PC-3 (cell line): Measurements from ENCODE around the gene BDNF. TPM values are rescaled to one million over a fixed set of nuclear protein-coding genes. Genes with fewer than 3 reads are reported as not detected.

Experiments used
- ATAC-seq: fragments of 200-7000 bp; cut with Tn5 transposase; 2 replicates; pipeline ENCODE4 v1.9.1; 2020; ENCODE audit warnings: mild to moderate bottlenecking, moderate library complexity
- BruUV-seq: library from RNA; stranded (reverse); fragments of 400-500 nt; replicated peaks from 2 replicates; lab custom pipeline; 2021; lab: Mats Ljungman, UMichigan
- CTCF ChIA-PET: fragments of 300-600 bp; sonication (Branson Sonifier 250); formaldehyde crosslinking; loops from one replicate; lab custom pipeline; 2022; ENCODE audit warnings: antibody characterized with exemption; lab: Charles Lee
- POLR2A ChIA-PET: fragments of 300-600 bp; sonication (Branson Sonifier 250); formaldehyde crosslinking; loops from one replicate; lab custom pipeline; 2022; ENCODE audit warnings: antibody characterized with exemption; ENCODE audit not compliant: unreplicated experiment; lab: Charles Lee
- DNase-seq: peaks from one replicate; pipeline ENCODE4 v3.0.0-alpha.2; 2015
- H2AFZ ChIP-seq: fragments of 300-600 bp; sonication (generic); 2 replicates; pipeline ENCODE4 v1.6.0; 2016; ENCODE audit warnings: antibody characterized with exemption, low read length
- H3F3A ChIP-seq: fragments of 300-600 bp; sonication (generic); one replicate; pipeline ENCODE4 v1.6.0; 2017; ENCODE audit warnings: antibody characterized with exemption, low read length, control low read depth, mild to moderate bottlenecking; ENCODE audit not compliant: unreplicated experiment
- H3K27ac ChIP-seq: fragments of 300-600 bp; sonication (generic); 2 replicates; pipeline ENCODE4 v1.5.1; 2016; ENCODE audit warnings: mild to moderate bottlenecking, low read length
- H3K27me3 ChIP-seq: fragments of 300-600 bp; sonication (generic); 2 replicates; pipeline ENCODE4 v1.6.1; 2016; ENCODE audit warnings: low read length, mixed read lengths
- H3K36me3 ChIP-seq: fragments of 300-600 bp; sonication (generic); 2 replicates; pipeline ENCODE4 v1.6.1; 2016; ENCODE audit warnings: low read depth, mixed run types, low read length, mixed read lengths
- H3K4me1 ChIP-seq: fragments of 300-600 bp; sonication (generic); 2 replicates; pipeline ENCODE4 v1.5.1; 2016; ENCODE audit warnings: low read length; ENCODE audit not compliant: insufficient read depth
- H3K4me2 ChIP-seq: fragments of 300-600 bp; sonication (generic); 2 replicates; pipeline ENCODE4 v1.6.0; 2016; ENCODE audit warnings: low read length
- H3K4me3 ChIP-seq: fragments of 300-600 bp; sonication (generic); 2 replicates; pipeline ENCODE4 v1.5.1; 2016; ENCODE audit warnings: mild to moderate bottlenecking, low read length, mixed read lengths
- H3K79me2 ChIP-seq: fragments of 300-600 bp; sonication (generic); 2 replicates; pipeline ENCODE4 v1.6.1; 2017; ENCODE audit warnings: low read length, mixed read lengths
- H3K9ac ChIP-seq: fragments of 300-600 bp; sonication (generic); 2 replicates; pipeline ENCODE4 v1.6.0; 2016; ENCODE audit warnings: mild to moderate bottlenecking, low read length
- H3K9me2 ChIP-seq: fragments of 300-600 bp; sonication (generic); replicated peaks from 2 replicates; pipeline ENCODE4 v1.6.1; 2016; ENCODE audit warnings: mixed run types, low read length, mixed read lengths
- H3K9me3 ChIP-seq: fragments of 300-600 bp; sonication (generic); 2 replicates; pipeline ENCODE4 v1.6.1; 2016; ENCODE audit warnings: low read length, mixed read lengths
- H4K20me1 ChIP-seq: fragments of 300-600 bp; sonication (generic); 2 replicates; pipeline ENCODE4 v1.6.1; 2016; ENCODE audit warnings: low read length, mixed read lengths
- EZH2 ChIP-seq: fragments of 300-600 bp; sonication (generic); IDR thresholded peaks from one replicate; pipeline ENCODE4 v1.6.1; 2017; ENCODE audit warnings: antibody characterized with exemption, mild to moderate bottlenecking, low read length; ENCODE audit not compliant: unreplicated experiment
- EZH2phosphoT487 ChIP-seq: fragments of 300-600 bp; sonication (generic); IDR thresholded peaks from 2 replicates; pipeline ENCODE4 v1.6.1; 2018; ENCODE audit warnings: mild to moderate bottlenecking, antibody characterized with exemption, low read length, borderline replicate concordance
- intact Hi-C: fragments of 100-400 bp; cut with micrococcal nuclease; formaldehyde crosslinking; loops from 2 replicates; pipeline ENCODE4 v1.9.0; 2023
- total RNA-seq: library from RNA; depleted of rRNA; stranded (reverse); fragments of >200 nt; gene quantifications from 2 replicates; pipeline ENCODE4 v1.2.3, GENCODE V29; 2014
- TF ChIP-seq, protein P1 (sequence below): fragments of 300-600 bp; sonication (generic); conservative IDR thresholded peaks from 2 replicates; pipeline ENCODE4 v1.5.1; 2017; ENCODE audit warnings: antibody characterized with exemption, low read depth, mild to moderate bottlenecking, low read length

Gene BDNF
- total RNA-seq, 1 experiment from 2014 or later = 3.8 TPM

DNA sequence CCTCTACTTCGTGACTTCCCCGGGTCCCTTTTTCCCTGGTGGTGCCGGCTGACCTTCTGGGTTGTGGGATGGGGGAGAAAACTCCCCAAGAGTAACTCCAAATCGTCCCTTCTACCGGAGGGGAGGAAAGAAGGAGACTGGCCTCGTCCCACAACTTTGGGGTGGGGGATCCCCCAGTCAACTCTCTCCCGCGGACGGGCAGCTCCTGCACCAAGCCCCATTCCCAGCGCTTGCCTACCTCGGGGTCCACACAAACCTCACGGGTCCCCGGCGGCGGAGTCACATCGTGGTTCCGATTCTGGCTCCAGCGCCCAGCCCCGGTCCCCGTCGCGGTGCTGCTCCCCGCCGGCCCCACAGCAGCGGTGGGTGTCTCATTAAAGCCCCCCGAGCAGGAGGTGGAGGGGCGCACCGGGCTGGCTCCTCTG is 317 bp downstream of the BDNF start:
- no peaks in the 10 kb centered on the region for H3K27me3 ChIP-seq
- no peak overlapping the region for H3K27ac ChIP-seq
- CTCF ChIA-PET = interaction anchor here (0.8 to 2.8 kb wide), 5 partner anchors 17 to 1629 kb away, joined by 3 to 22 read pairs (median 7); no protein-coding TSS in a partner anchor
- H2AFZ ChIP-seq = peak overlapping the region; percentile 83
- POLR2A ChIA-PET = interaction anchor here (0.6 to 0.8 kb wide), 4 partner anchors 19 to 851 kb away, joined by 3 to 7 read pairs (median 4); no protein-coding TSS in a partner anchor
- TSS peak; percentile 21 for BruUV-seq
- no peaks in the 10 kb centered on the region for H3K9me2 ChIP-seq
- H3K4me2 ChIP-seq = peak overlapping the region; percentile 92
- H3K9ac ChIP-seq = peak overlapping the region; percentile 59
- DNase-seq (no peak), ATAC-seq (peak; percentile 1)
- intact Hi-C loops = loop anchor here (1.0 to 5.0 kb wide), 8 partner anchors 232 to 1629 kb away; no protein-coding TSS in a partner anchor
- H3K4me1 ChIP-seq = peaks cover 31% of the 10 kb centered on the region
- no peaks in the 10 kb centered on the region for H4K20me1 ChIP-seq
- H3K79me2 ChIP-seq = peaks cover 47% of the 10 kb centered on the region
- no peaks in the 10 kb centered on the region for H3F3A ChIP-seq
- TF ChIP-seq EZH2phosphoT487 = no peak
- H3K4me3 ChIP-seq = peak overlapping the region; percentile 79
- H3K9me3 ChIP-seq = no peaks in the 10 kb centered on the region
- no peaks in the 10 kb centered on the region for H3K36me3 ChIP-seq

DNA sequence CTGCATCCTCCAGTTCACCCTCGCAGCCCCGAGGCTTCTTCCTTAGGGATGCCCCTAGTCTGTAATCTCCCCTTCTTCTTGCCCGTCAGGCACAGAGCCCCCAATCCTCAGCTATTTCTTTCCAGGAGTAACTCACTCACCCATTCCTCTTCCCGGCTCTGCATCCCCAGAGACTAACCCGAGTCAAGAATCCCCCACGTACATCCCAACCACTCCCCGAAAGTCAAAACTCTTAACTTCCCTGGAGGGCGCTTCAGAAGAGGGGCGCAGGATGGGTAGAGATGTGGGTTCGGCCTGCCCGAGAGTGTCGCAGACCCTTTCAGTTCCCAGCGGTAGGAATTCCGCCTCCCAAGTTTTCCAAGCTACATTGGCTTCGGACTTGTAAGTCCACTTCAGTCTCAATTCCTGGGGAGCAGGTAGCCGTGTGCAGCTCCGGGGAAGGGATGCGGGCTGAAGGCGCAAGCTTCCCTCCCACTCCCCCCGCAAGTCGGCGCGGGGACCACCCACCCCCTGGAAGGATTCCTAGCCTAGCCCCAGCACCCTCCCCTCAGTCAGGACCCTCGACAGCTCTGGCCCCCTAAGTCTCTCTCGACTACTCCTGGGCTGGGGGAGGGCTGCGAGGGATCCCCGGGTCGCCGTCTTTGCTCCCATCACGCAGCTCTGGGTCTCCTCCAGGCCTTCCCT is 871 bp downstream of the BDNF start:
- H3K79me2 ChIP-seq = peaks cover 52% of the 10 kb centered on the region
- intact Hi-C loops = loop anchor here (1.0 to 5.0 kb wide), 5 partner anchors 1003 to 1630 kb away; no protein-coding TSS in a partner anchor

DNA sequence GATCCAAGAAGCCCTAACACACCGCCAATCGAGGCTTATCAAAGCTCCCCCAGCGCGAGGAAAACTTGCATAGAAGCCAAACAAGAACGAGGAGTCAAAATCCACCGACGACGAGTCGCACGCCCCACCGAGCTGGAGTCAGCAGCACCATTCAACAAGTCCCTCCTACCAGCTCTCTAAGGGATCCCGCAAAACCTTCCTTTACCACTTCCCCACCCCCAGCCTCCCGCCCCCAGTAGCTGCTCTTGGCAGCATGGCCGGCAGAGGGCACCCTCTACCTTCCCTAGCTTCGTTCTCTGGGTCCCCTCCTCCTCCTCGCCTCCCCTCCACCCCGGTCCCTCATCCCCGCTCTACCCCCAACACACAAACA is 1.4 kb downstream of the BDNF start:
- no TSS peak for BruUV-seq
- peaks cover 31% of the 10 kb centered on the region for H3K4me1 ChIP-seq
- H3K4me2 ChIP-seq = peak overlapping the region; percentile 92
- H3K9me2 ChIP-seq = no peaks in the 10 kb centered on the region
- H3K36me3 ChIP-seq = no peaks in the 10 kb centered on the region
- intact Hi-C loops = loop anchor here (1.0 to 5.0 kb wide), 5 partner anchors 1004 to 1630 kb away; no protein-coding TSS in a partner anchor
- TF ChIP-seq, protein P1, sequence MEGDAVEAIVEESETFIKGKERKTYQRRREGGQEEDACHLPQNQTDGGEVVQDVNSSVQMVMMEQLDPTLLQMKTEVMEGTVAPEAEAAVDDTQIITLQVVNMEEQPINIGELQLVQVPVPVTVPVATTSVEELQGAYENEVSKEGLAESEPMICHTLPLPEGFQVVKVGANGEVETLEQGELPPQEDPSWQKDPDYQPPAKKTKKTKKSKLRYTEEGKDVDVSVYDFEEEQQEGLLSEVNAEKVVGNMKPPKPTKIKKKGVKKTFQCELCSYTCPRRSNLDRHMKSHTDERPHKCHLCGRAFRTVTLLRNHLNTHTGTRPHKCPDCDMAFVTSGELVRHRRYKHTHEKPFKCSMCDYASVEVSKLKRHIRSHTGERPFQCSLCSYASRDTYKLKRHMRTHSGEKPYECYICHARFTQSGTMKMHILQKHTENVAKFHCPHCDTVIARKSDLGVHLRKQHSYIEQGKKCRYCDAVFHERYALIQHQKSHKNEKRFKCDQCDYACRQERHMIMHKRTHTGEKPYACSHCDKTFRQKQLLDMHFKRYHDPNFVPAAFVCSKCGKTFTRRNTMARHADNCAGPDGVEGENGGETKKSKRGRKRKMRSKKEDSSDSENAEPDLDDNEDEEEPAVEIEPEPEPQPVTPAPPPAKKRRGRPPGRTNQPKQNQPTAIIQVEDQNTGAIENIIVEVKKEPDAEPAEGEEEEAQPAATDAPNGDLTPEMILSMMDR = peak; percentile 72
- TF ChIP-seq EZH2phosphoT487 = no peak
- H3K9me3 ChIP-seq = no peaks in the 10 kb centered on the region
- ATAC-seq (peak; percentile 50), DNase-seq (peak; percentile 88)
- H4K20me1 ChIP-seq = no peaks in the 10 kb centered on the region
- no peak overlapping the region for H3K27ac ChIP-seq
- peak overlapping the region; percentile 79 for H3K4me3 ChIP-seq
- no peaks in the 10 kb centered on the region for H3K27me3 ChIP-seq
- H3F3A ChIP-seq = no peaks in the 10 kb centered on the region
- H3K79me2 ChIP-seq = peaks cover 57% of the 10 kb centered on the region
- H3K9ac ChIP-seq = peak overlapping the region; percentile 52
- ChIA-PET CTCF (interaction anchor here (0.5 to 2.8 kb wide), 23 partner anchors 12 to 1630 kb away, joined by 3 to 22 read pairs (median 3); no protein-coding TSS in a partner anchor), POLR2A (interaction anchor here (0.5 to 0.7 kb wide), 8 partner anchors 18 to 1460 kb away, joined by 3 to 12 read pairs (median 3); partner anchors contain the start of genes KIF18A and METTL15)
- H2AFZ ChIP-seq = peak overlapping the region; percentile 95

More for the DNA sequence above, 871 bp downstream of the BDNF start:
- Histone ChIP-seq H3K9me3 (no peaks in the 10 kb centered on the region), H3K4me3 (peak overlapping the region; percentile 79), H3K9ac (peak overlapping the region; percentile 59), H3K4me2 (peak overlapping the region; percentile 92), H4K20me1 (no peaks in the 10 kb centered on the region), H3K9me2 (no peaks in the 10 kb centered on the region), H3K36me3 (no peaks in the 10 kb centered on the region), H3K4me1 (peaks cover 31% of the 10 kb centered on the region), H2AFZ (peak overlapping the region; percentile 83), H3K27me3 (no peaks in the 10 kb centered on the region), H3K27ac (no peak overlapping the region), H3F3A (no peaks in the 10 kb centered on the region)
- POLR2A ChIA-PET = interaction anchor here (0.5 to 0.7 kb wide), 6 partner anchors 17 to 1460 kb away, joined by 3 to 12 read pairs (median 4); partner anchors contain the start of genes KIF18A and METTL15
- CTCF ChIA-PET = interaction anchor here (0.5 to 2.8 kb wide), 17 partner anchors 12 to 1629 kb away, joined by 3 to 22 read pairs (median 4); no protein-coding TSS in a partner anchor
- BruUV-seq = TSS peak; percentile 56
- DNase-seq = peak; percentile 50
- peak; percentile 14 for ATAC-seq
- TF ChIP-seq, protein P1 = no peak
- TF ChIP-seq EZH2phosphoT487 = no peak
- no peak for TF ChIP-seq EZH2
